Stimulated activated CD8-positive, alpha-beta memory T cell treated with anti-CD3 and anti-CD28 coated beads, Interleukin-7, amount 100 ng/mL, for 1 hour (primary cell): ENCODE results near the gene WDR31.

Experiments used
- DNase-seq, 2 donors: peaks; one replicate each; pipeline ENCODE4 v3.0.0-alpha.2; 2020; ENCODE audit warnings: low read depth in 2 of 2

Gene WDR31

DNA sequence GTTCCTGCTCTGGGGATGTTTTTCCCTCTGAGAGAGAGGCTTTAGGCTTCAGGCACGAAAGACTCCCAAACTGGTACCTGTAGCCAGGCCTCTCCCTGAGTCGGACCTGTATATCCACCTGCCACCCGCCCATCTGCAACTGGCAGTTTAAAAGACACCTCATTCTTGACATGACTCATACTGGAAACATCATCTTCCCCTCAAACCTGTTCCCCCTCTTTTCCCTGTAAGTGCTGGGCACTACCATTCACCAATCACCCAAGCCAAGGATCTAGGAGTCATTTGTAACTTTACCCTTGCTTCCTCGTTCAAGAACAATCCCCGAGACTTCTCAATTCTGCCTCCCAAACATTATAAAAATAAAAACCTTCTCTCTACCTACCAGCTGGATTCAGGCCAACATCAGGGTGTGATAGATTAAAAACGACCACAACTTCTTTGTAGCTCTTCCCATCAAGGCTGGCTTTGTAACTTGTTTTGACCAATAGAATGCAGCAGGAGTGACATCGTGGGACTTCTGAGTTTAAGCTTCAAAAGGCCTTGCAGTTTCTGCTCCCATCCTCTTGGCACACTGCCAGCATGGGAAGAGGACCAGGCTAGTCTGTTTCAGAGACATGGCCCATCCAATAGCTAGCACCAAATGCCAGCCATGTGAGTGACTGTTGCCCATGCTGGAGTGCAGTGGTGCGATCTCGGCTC, 1.8 kb upstream of the WDR31 start:
- DNase-seq = no peak

- no peak for DNase-seq
These were observed 2.4 kb downstream of the WDR31 start for GRCh38 chr9:113337714-113338113.

- DNase-seq = no peak
These were observed 8.3 kb downstream of the WDR31 start for GRCh38 chr9:113331780-113332179.

DNA sequence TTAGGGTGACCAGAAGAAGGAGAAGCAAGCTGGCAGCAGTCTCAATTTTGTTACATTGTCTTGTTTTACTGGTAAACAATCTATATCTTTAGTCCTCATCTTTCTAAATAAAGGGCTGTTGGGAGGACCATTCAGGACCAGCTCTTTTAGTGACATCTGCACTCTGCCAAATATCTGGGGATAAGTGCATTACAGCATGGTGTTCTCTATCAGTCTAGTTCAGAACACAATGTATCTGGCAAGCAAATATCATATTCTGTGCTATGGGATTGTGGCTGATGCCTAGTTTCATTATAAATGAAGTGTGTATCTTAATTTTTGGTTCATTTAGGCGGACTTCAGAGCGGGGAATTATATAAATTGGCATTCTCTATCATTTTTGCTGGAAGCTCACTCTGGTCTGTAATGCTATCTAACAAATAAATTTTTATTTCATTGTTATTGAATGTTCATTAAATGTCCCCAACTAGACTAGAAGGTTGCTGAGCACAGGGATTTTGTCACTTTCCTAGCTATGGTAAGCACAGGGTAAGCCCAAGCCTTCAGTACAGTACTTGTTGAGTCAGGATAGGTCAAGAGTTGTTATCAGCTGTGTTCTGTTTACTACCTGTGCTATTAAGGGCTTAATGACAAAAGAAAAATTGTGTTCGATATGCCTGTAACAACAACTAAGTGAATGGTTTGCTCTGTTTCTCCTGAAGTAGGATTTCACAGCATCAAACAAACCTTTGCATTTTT, 11.9 kb downstream of the WDR31 start:
- DNase-seq = no peak

- no peak for DNase-seq
These were observed 13.8 kb downstream of the WDR31 start for GRCh38 chr9:113326230-113326629.

- no peak for DNase-seq
These were observed 17.4 kb downstream of the WDR31 start for GRCh38 chr9:113322671-113323070.

DNA sequence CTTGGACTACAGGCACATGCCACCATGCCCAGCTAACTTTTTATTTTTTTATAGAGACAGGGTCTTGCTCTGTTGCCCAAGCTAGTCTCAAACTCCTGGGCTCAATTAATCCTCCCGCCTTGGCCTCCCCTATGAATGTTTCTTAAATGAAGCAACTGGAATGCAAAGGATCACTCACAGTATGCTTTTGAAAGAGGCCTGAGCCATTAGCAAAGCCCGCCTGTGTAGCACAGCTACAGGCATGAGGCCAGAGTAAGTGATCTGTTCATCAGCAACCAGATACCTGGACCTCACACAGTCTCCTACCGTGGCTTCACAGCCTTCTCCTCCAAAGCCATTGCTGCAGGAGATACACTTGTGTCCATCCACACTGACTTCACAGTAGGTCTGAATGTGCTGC, 20.0 kb downstream of the WDR31 start:
- no peak for DNase-seq

- DNase-seq = no peak
These were observed 21.0 kb downstream of the WDR31 start for GRCh38 chr9:113319054-113319453.

- no peak for DNase-seq
These were observed 22.3 kb downstream of the WDR31 start for GRCh38 chr9:113317777-113318176.

- DNase-seq = no peak
These were observed 24.0 kb downstream of the WDR31 start for GRCh38 chr9:113316030-113316429.

GRCh38 chr9:113315231-113315630, 24.8 kb downstream of the WDR31 start:
- DNase-seq = no peak

GRCh38 chr9:113313261-113313660, 26.8 kb downstream of the WDR31 start:
- no peak for DNase-seq

DNA sequence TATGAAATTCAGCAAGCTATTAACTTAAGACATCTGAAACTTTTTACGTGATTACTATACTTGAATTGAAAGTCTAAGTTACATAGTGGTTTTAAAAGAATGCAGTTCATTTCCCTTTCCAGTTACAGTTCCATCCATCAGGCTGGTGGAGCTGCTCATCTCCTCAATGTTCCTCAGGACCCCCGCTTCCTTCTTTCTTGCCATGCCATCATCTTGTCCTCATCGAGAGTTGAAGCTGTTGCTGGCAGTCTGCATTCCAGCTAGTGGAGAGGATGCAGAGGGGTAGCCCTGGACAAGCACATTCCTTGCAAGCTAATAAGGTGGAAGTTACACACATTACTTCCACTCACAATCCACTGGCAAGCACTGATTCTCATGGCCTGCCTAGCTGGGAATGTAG, 28.1 kb downstream of the WDR31 start:
- no peak for DNase-seq

DNA sequence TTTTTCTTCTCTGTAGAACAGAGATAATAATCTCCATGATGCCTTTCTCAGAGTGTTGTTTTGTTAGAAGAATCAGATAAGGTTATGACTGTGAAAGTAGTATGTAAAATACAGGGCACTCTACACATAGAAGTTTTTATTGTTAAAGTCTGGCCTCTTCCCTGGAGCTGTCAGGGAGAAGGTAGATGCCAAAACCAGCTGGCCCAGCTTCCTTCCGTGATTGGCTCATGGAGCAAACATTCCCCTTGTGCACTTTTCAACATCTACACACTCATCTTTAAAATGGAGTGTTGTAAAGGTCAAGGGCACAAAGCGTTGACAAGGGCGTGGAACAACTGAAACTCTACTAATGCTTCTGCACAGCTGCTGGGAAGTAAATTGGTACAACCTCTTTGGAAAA, 29.5 kb downstream of the WDR31 start:
- DNase-seq = no peak

DNA sequence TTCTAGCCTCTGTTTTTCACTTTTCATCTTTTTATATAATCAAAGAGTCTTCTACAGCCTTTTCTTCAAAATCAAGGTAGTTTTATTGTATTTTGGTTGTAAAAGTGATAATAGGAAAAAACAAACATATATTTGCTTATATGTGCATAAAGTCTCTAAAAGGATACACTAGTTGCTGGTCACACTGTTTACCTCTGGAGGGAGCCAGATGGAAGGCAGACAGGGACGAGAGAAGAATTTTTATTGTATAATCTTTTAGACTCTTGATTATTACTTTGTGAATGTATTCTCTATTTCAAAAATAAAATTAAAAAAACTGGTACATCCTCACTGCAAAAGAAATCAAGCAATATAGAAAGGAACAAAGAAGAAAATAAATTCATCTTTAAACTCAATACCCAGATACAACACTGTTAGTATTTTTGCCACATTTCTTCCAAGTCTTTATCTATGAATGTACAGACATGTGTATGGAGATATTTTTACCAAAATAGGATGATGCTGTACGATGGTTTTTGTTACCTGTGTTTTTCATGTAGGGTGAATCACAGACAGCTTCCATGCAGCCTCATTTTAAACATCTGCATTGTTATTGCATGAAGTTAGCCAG, 30.8 kb downstream of the WDR31 start:
- DNase-seq = no peak

- DNase-seq = no peak
These were observed 32.6 kb downstream of the WDR31 start for GRCh38 chr9:113307396-113307975.

GRCh38 chr9:113306566-113306965, 33.5 kb downstream of the WDR31 start:
- no peak for DNase-seq

- DNase-seq = no peak
These were observed 37.2 kb downstream of the WDR31 start, which contains the start of gene RNF183 for GRCh38 chr9:113302792-113303418. Gene RNF183, minus strand, starts transcription at chr9:113303376. Its CDS starts 5,192 bp downstream, at chr9:113298184.

GRCh38 chr9:113301548-113301947, 38.5 kb downstream of the WDR31 start:
- no peak for DNase-seq

DNA sequence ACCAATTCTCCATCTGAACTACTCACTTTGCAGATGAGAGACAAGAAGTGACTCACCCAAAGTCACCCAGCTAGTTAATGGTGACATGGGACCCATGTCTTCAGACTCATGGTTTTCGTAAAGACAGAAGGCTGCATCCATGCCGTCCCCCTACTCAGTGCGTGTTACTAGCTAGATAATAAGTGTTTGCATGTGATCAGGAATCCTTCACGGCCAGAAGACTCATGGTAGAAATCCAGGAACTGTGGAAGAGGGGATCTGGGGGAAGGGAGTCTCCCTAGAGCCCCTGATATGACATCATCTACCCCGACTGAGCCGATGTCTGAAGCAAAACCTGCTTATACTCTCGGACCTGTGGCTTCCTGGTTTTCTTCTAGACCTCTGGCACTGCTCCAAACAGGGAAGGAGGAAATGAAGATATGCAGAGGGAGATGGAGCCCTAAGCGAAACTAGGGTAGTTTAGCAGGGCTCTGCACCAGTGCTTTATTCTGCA, 40.2 kb downstream of the WDR31 start:
- DNase-seq = no peak

DNA sequence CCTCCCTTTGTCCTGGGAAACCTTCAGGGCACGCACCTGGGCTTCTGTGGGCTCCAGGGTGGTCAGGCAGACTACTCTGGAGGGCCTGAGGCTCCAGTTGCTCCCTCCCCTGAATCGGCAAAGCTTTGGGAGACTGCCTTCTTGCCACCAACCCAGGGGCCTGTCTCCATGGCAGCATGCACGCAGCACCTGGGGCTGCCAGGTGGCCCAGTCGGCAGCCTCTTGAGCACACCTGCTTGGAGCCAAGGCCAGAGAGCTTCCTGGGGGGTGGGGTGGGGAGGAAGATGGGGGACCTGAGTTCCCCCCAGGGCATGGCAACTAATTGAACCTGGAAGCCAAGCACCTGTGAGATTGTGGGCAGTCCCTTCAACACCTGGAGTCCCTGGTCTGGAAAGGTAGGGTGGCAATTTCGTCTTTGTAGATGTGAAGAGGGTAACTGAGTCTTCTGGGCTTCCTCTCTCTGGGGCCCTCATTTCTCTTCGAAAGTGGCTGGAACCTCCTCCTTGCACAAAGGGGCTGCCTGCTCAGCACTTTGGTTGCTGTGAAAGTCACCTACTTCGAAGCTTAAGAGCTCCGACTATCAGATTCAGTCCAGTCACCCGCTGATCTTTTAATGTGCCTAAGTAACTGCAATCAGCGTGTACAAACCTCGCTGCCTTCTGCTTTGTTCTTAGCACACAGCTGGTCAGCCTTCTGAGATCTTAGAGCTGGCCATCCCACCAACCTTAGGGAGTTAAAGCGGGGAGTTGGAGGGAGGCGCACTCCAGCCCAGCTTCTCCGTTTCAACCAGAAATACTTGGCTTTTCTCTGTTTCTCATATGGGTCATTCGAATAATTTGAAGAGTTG, 40.9 kb downstream of the WDR31 start:
- no peak for DNase-seq
